HEK293 (cell line): Measurements from ENCODE around the gene DOCK9.

ENCODE experiments used
- CTCF ChIA-PET: fragments of 350-600 bp; formaldehyde crosslinking; extraction: SDS; loops from one replicate; lab custom pipeline; 2021; ENCODE audit warnings: antibody characterized with exemption; lab: Yijun Ruan, JAX
- POLR2A ChIA-PET: fragments of 300-600 bp; formaldehyde crosslinking; extraction: SDS; loops from one replicate; lab custom pipeline; 2020; ENCODE audit warnings: antibody characterized with exemption, inconsistent platforms; lab: Yijun Ruan, JAX
- H3K27ac ChIP-seq: fragments of 200-500 bp; sonication (Bioruptor generic); 2 replicates; pipeline ENCODE4 v1.5.1; 2014; ENCODE audit warnings: low read depth, low read length, control low read depth, inconsistent platforms; ENCODE audit errors: extremely low read depth
- H3K36me3 ChIP-seq, 2 experiments: fragments of 200-500 bp in 1 of 2; sonication (Bioruptor generic) in 1 of 2; 1 replicate in 1 of 2; 2 replicates in 1 of 2; pipeline ENCODE4 v1.5.1; 2014 to 2017; ENCODE audit warnings: inconsistent platforms in 2 of 2, low read length in 2 of 2; ENCODE audit not compliant: control insufficient read depth in 2 of 2, insufficient read depth in 1 of 2
- H3K4me1 ChIP-seq: fragments of 200-500 bp; sonication (Bioruptor generic); 2 replicates; pipeline ENCODE4 v1.5.1; 2014; ENCODE audit warnings: mild to moderate bottlenecking, low read length, inconsistent platforms; ENCODE audit not compliant: control insufficient read depth, insufficient read depth
- H3K4me3 ChIP-seq: 2 replicates; pipeline ENCODE4 v1.5.1; 2011; ENCODE audit warnings: low read depth, mild to moderate bottlenecking, control low read depth, low read length, moderate library complexity
- H3K9me3 ChIP-seq: fragments of 200-500 bp; sonication (Bioruptor generic); 2 replicates; pipeline ENCODE4 v1.5.1; 2014; ENCODE audit warnings: low read depth, low read length, inconsistent platforms; ENCODE audit not compliant: control insufficient read depth, insufficient read depth
- GLI2 ChIP-seq: fragments of 450-650 bp; formaldehyde crosslinking; IDR thresholded peaks from 2 replicates; pipeline ENCODE4; 2017; ENCODE audit warnings: missing biosample characterization, missing genetic modification characterization, low read depth, borderline replicate concordance
- GLIS2 ChIP-seq: fragments of 450-650 bp; formaldehyde crosslinking; IDR thresholded peaks from 2 replicates; pipeline ENCODE4 v1.5.1; 2016; ENCODE audit warnings: missing biosample characterization, missing genetic modification characterization
- HIC1 ChIP-seq: fragments of 450-650 bp; formaldehyde crosslinking; IDR thresholded peaks from 2 replicates; pipeline ENCODE4 v1.5.1; 2016; ENCODE audit warnings: missing biosample characterization, missing genetic modification characterization
- KLF10 ChIP-seq: fragments of 450-650 bp; IDR thresholded peaks from 2 replicates; pipeline ENCODE4 v1.5.1; 2018; ENCODE audit warnings: missing biosample characterization, mild to moderate bottlenecking, missing genetic modification characterization
- KLF7 ChIP-seq: fragments of 450-650 bp; formaldehyde crosslinking; IDR thresholded peaks from 2 replicates; pipeline ENCODE4 v1.5.1; 2016; ENCODE audit warnings: missing biosample characterization, missing genetic modification characterization, borderline replicate concordance
- SCRT2 ChIP-seq: fragments of 450-650 bp; formaldehyde crosslinking; IDR thresholded peaks from 2 replicates; pipeline ENCODE4 v1.5.1; 2016; ENCODE audit warnings: missing biosample characterization, missing genetic modification characterization
- SETDB1 ChIP-seq: IDR thresholded peaks from one replicate; pipeline ENCODE4 v1.6.1; 2017; ENCODE audit warnings: mild to moderate bottlenecking, low read length, moderate library complexity, mixed read lengths; ENCODE audit not compliant: insufficient read length
- YY1 ChIP-seq: fragments of 450-650 bp; formaldehyde crosslinking; IDR thresholded peaks from 2 replicates; pipeline ENCODE4 v1.5.1; 2018; ENCODE audit warnings: missing biosample characterization, missing genetic modification characterization
- ZBTB1 ChIP-seq: fragments of 450-650 bp; formaldehyde crosslinking; IDR thresholded peaks from 2 replicates; pipeline ENCODE4 v1.5.1; 2016; ENCODE audit warnings: missing biosample characterization, missing genetic modification characterization
- ZFP37 ChIP-seq: fragments of 450-650 bp; formaldehyde crosslinking; IDR thresholded peaks from 2 replicates; pipeline ENCODE4 v1.5.1; 2016; ENCODE audit warnings: missing biosample characterization, missing genetic modification characterization
- ZFP41 ChIP-seq: fragments of 450-650 bp; formaldehyde crosslinking; IDR thresholded peaks from 2 replicates; pipeline ENCODE4 v1.5.1; 2016; ENCODE audit warnings: missing biosample characterization, missing genetic modification characterization, borderline replicate concordance
- ZNF10 ChIP-seq: fragments of 450-650 bp; formaldehyde crosslinking; IDR thresholded peaks from 2 replicates; pipeline ENCODE4 v1.5.1; 2017; ENCODE audit warnings: missing biosample characterization, missing genetic modification characterization
- ZNF114 ChIP-seq: fragments of 450-650 bp; formaldehyde crosslinking; IDR thresholded peaks from 2 replicates; pipeline ENCODE4 v1.5.0; 2017; ENCODE audit warnings: missing biosample characterization, missing genetic modification characterization
- ZNF132 ChIP-seq: fragments of 450-650 bp; formaldehyde crosslinking; IDR thresholded peaks from 2 replicates; pipeline ENCODE4 v1.5.1; 2017; ENCODE audit warnings: missing biosample characterization, missing genetic modification characterization, borderline replicate concordance
- ZNF140 ChIP-seq: fragments of 450-650 bp; formaldehyde crosslinking; IDR thresholded peaks from 2 replicates; pipeline ENCODE4 v1.5.1; 2016; ENCODE audit warnings: missing biosample characterization, missing genetic modification characterization
- ZNF155 ChIP-seq: fragments of 450-650 bp; formaldehyde crosslinking; IDR thresholded peaks from 2 replicates; pipeline ENCODE4 v1.5.1; 2016; ENCODE audit warnings: missing biosample characterization, missing genetic modification characterization
- ZNF354C ChIP-seq: fragments of 450-650 bp; formaldehyde crosslinking; IDR thresholded peaks from 2 replicates; pipeline ENCODE4 v1.5.1; 2016; ENCODE audit warnings: missing biosample characterization, missing genetic modification characterization, low read depth, borderline replicate concordance
- ZNF423 ChIP-seq: fragments of 450-650 bp; formaldehyde crosslinking; IDR thresholded peaks from 2 replicates; pipeline ENCODE4 v1.5.1; 2016; ENCODE audit warnings: missing biosample characterization, missing genetic modification characterization
- ZNF488 ChIP-seq: fragments of 450-650 bp; formaldehyde crosslinking; IDR thresholded peaks from 2 replicates; pipeline ENCODE4 v1.5.1; 2016; ENCODE audit warnings: missing biosample characterization, missing genetic modification characterization
- ZNF544 ChIP-seq: fragments of 450-650 bp; formaldehyde crosslinking; IDR thresholded peaks from 2 replicates; pipeline ENCODE4 v1.5.0; 2017; ENCODE audit warnings: missing biosample characterization, missing genetic modification characterization
- ZNF548 ChIP-seq: fragments of 450-650 bp; formaldehyde crosslinking; IDR thresholded peaks from 2 replicates; pipeline ENCODE4 v1.5.1; 2016; ENCODE audit warnings: missing biosample characterization, missing genetic modification characterization
- ZNF561 ChIP-seq: fragments of 450-650 bp; IDR thresholded peaks from 2 replicates; pipeline ENCODE4 v1.5.1; 2018; ENCODE audit warnings: missing biosample characterization, missing genetic modification characterization, borderline replicate concordance
- ZNF692 ChIP-seq: fragments of 450-650 bp; formaldehyde crosslinking; IDR thresholded peaks from 2 replicates; pipeline ENCODE4 v1.5.1; 2016; ENCODE audit warnings: missing biosample characterization, missing genetic modification characterization
- ZNF701 ChIP-seq: fragments of 450-650 bp; formaldehyde crosslinking; IDR thresholded peaks from 2 replicates; pipeline ENCODE4 v1.5.1; 2016; ENCODE audit warnings: missing biosample characterization, missing genetic modification characterization
- ZNF837 ChIP-seq: fragments of 450-650 bp; formaldehyde crosslinking; IDR thresholded peaks from 2 replicates; pipeline ENCODE4 v1.5.1; 2016; ENCODE audit warnings: missing biosample characterization, missing genetic modification characterization
- TF ChIP-seq, protein P1 (sequence below): fragments of 450-650 bp; formaldehyde crosslinking; IDR thresholded peaks from 2 replicates; pipeline ENCODE4 v1.5.1; 2016; ENCODE audit warnings: missing biosample characterization, missing genetic modification characterization
- TF ChIP-seq, protein P2 (sequence below): fragments of 450-650 bp; IDR thresholded peaks from 2 replicates; pipeline ENCODE4 v1.5.1; 2018; ENCODE audit warnings: missing biosample characterization, missing genetic modification characterization

DOCK9 gene

GRCh38 chr13:98921015-98921580, 56.8 kb downstream of the DOCK9 start (continued):
- TF ChIP-seq, protein P1, sequence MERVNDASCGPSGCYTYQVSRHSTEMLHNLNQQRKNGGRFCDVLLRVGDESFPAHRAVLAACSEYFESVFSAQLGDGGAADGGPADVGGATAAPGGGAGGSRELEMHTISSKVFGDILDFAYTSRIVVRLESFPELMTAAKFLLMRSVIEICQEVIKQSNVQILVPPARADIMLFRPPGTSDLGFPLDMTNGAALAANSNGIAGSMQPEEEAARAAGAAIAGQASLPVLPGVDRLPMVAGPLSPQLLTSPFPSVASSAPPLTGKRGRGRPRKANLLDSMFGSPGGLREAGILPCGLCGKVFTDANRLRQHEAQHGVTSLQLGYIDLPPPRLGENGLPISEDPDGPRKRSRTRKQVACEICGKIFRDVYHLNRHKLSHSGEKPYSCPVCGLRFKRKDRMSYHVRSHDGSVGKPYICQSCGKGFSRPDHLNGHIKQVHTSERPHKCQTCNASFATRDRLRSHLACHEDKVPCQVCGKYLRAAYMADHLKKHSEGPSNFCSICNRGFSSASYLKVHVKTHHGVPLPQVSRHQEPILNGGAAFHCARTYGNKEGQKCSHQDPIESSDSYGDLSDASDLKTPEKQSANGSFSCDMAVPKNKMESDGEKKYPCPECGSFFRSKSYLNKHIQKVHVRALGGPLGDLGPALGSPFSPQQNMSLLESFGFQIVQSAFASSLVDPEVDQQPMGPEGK (tag by site-specific recombination), result no peak
- TF ChIP-seq ZNF10 (tag by site-specific recombination), result no peak

GRCh38 chr13:98919566-98919965, 58.3 kb downstream of the DOCK9 start:
- no peak for TF ChIP-seq ZNF701 (tag by site-specific recombination)
- TF ChIP-seq ZBTB1, result no peak
- TF ChIP-seq GLI2 (tag by site-specific recombination), result no peak
- no peak for TF ChIP-seq ZNF692
- no peak for TF ChIP-seq ZFP41 (tag by site-specific recombination)
- TF ChIP-seq KLF7 (tag by site-specific recombination), result no peak
- TF ChIP-seq SCRT2 (tag by site-specific recombination), result no peak
- TF ChIP-seq ZFP37 (tag by site-specific recombination), result no peak
- TF ChIP-seq SETDB1, result no peak
- TF ChIP-seq ZNF423 (tag by site-specific recombination), result no peak
- no peak for TF ChIP-seq GLIS2
- CTCF ChIA-PET, result interaction anchor here (1.0 kb wide), 1 partner anchor 9 kb away, joined by 3 read pairs; no protein-coding TSS in a partner anchor

DNA sequence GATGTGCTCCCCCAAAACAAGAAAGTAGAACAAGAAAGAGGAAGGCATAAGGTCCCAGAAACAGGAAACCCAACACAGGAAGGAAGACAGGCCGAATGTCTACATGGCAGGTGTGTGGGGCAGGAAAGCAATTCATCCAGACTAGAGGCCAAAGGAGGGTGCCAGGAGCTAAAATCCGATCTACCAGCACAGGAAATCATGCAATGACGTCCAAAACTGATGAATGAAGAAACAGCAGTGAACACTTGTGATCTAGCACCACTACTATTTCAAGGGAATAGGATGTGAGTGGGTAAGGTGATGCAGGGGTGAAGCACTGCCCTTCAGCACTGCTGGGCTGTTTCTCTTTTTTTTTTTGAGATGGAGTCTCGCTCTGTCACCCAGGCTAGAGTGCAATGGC, 59.1 kb downstream of the DOCK9 start:
- TF ChIP-seq ZNF140, result no peak
- TF ChIP-seq, protein P2, sequence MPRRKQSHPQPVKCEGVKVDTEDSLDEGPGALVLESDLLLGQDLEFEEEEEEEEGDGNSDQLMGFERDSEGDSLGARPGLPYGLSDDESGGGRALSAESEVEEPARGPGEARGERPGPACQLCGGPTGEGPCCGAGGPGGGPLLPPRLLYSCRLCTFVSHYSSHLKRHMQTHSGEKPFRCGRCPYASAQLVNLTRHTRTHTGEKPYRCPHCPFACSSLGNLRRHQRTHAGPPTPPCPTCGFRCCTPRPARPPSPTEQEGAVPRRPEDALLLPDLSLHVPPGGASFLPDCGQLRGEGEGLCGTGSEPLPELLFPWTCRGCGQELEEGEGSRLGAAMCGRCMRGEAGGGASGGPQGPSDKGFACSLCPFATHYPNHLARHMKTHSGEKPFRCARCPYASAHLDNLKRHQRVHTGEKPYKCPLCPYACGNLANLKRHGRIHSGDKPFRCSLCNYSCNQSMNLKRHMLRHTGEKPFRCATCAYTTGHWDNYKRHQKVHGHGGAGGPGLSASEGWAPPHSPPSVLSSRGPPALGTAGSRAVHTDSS (tag by site-specific recombination), result no peak
- TF ChIP-seq ZNF548 (tag by site-specific recombination), result no peak
- TF ChIP-seq KLF10 (tag by site-specific recombination), result no peak
- no peak for TF ChIP-seq HIC1 (tag by site-specific recombination)
- no peak for TF ChIP-seq ZNF837 (tag by site-specific recombination)
- TF ChIP-seq ZNF544 (tag by site-specific recombination), result no peak
- no peak for TF ChIP-seq YY1 (tag by site-specific recombination)
- no peak for TF ChIP-seq ZNF132 (tag by site-specific recombination)
- TF ChIP-seq ZNF488, result no peak
- TF ChIP-seq ZNF114 (tag by site-specific recombination), result no peak
- TF ChIP-seq ZNF155 (tag by site-specific recombination), result no peak
- TF ChIP-seq ZNF561, result no peak
- TF ChIP-seq ZNF354C (tag by site-specific recombination), result no peak
- ChIA-PET POLR2A (no interaction called here), CTCF (no interaction called here)
- Histone ChIP-seq H3K4me1 (no peaks in the 10 kb centered on the region), H3K9me3 (no peaks in the 10 kb centered on the region), H3K36me3 (peaks cover 0 to 6% of the 10 kb centered on the region in 2 experiments; a peak in 1 of 3 replicates), H3K4me3 (no peak overlapping the region), H3K27ac (no peak overlapping the region)

More at GRCh38 chr13:98919566-98919965, 58.3 kb downstream of the DOCK9 start:
- Histone ChIP-seq H3K4me1 (no peaks in the 10 kb centered on the region), H3K36me3 (peaks cover 0 to 6% of the 10 kb centered on the region in 2 experiments; a peak in 1 of 3 replicates), H3K9me3 (no peaks in the 10 kb centered on the region), H3K4me3 (no peak overlapping the region), H3K27ac (no peak overlapping the region)
- POLR2A ChIA-PET, result interaction anchor here (0.9 kb wide), 1 partner anchor 17 kb away, joined by 3 read pairs; no protein-coding TSS in a partner anchor
